ENCODE data around the gene PIK3R1.

DNA sequence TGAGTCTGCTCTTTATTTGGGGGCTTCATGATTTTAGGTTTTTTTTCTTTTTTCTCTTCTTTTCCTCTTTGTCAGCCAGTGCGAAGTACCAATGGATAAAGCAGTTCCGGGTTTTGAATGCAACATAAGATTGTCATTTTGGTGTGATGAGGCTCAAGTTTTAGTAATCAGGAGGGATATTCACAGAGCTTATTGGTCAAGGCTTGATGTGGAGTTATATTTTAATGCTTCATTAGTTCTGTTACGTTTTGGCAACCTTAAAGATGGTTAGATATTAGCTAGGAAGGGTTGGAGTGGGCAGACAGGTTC is 1.4 kb downstream of the PIK3R1 start:
- TF ChIP-seq, protein P1, sequence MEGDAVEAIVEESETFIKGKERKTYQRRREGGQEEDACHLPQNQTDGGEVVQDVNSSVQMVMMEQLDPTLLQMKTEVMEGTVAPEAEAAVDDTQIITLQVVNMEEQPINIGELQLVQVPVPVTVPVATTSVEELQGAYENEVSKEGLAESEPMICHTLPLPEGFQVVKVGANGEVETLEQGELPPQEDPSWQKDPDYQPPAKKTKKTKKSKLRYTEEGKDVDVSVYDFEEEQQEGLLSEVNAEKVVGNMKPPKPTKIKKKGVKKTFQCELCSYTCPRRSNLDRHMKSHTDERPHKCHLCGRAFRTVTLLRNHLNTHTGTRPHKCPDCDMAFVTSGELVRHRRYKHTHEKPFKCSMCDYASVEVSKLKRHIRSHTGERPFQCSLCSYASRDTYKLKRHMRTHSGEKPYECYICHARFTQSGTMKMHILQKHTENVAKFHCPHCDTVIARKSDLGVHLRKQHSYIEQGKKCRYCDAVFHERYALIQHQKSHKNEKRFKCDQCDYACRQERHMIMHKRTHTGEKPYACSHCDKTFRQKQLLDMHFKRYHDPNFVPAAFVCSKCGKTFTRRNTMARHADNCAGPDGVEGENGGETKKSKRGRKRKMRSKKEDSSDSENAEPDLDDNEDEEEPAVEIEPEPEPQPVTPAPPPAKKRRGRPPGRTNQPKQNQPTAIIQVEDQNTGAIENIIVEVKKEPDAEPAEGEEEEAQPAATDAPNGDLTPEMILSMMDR (IDR thresholded peaks at IDR 0.05) = no peak
- no peak for TF ChIP-seq POLR2A (IDR thresholded peaks at IDR 0.05)
